Measurements from ENCODE around the gene FERMT3.

FERMT3 gene

GRCh38 chr11:64186492-64187165 lies 19.9 kb upstream of the FERMT3 start:
- DNase-seq (ENCODE audit: low read depth in 2 of 2): peak in 1 of 2 donors; percentile 36

GRCh38 chr11:64192434-64192833 lies 14.1 kb upstream of the FERMT3 start:
- no peak for DNase-seq (ENCODE audit: low read depth in 2 of 2)

GRCh38 chr11:64196626-64197025 lies 9.9 kb upstream of the FERMT3 start:
- no peak for DNase-seq (ENCODE audit: low read depth in 2 of 2)

- DNase-seq (ENCODE audit: low read depth in 2 of 2): no peak
Measured at GRCh38 chr11:64198511-64198910, 8.0 kb upstream of the FERMT3 start.

GRCh38 chr11:64201543-64201942 lies 5.0 kb upstream of the FERMT3 start:
- DNase-seq (ENCODE audit: low read depth in 2 of 2): no peak

- DNase-seq (ENCODE audit: low read depth in 2 of 2): no peak
Measured at GRCh38 chr11:64202992-64203391, 3.5 kb upstream of the FERMT3 start.

GRCh38 chr11:64203421-64204079 lies 3.0 kb upstream of the FERMT3 start:
- no peak for DNase-seq (ENCODE audit: low read depth in 2 of 2)

- DNase-seq (ENCODE audit: low read depth in 2 of 2): no peak
Measured at GRCh38 chr11:64204080-64204440, 2.5 kb upstream of the FERMT3 start.

- DNase-seq (ENCODE audit: low read depth in 2 of 2): peak; percentile 59 to 63
Measured at GRCh38 chr11:64204464-64204989, 2.0 kb upstream of the FERMT3 start.

GRCh38 chr11:64207256-64208085 lies 950 bp downstream of the FERMT3 start:
- peak; percentile 83 to 86 for DNase-seq (ENCODE audit: low read depth in 2 of 2)

GRCh38 chr11:64208086-64208795 lies 1.7 kb downstream of the FERMT3 start:
- no peak for DNase-seq (ENCODE audit: low read depth in 2 of 2)

- DNase-seq (ENCODE audit: low read depth in 2 of 2): no peak
Measured at GRCh38 chr11:64208796-64209562, 2.5 kb downstream of the FERMT3 start.

- no peak for DNase-seq (ENCODE audit: low read depth in 2 of 2)
Measured at GRCh38 chr11:64209563-64209843, 3.0 kb downstream of the FERMT3 start.

GRCh38 chr11:64210301-64211020 lies 3.9 kb downstream of the FERMT3 start:
- no peak for DNase-seq (ENCODE audit: low read depth in 2 of 2)

- DNase-seq (ENCODE audit: low read depth in 2 of 2): no peak
Measured at GRCh38 chr11:64211181-64211872, 4.8 kb downstream of the FERMT3 start.

- no peak for DNase-seq (ENCODE audit: low read depth in 2 of 2)
Measured at GRCh38 chr11:64216879-64217278, 10.4 kb downstream of the FERMT3 start.

- DNase-seq (ENCODE audit: low read depth in 2 of 2): no peak
Measured at GRCh38 chr11:64218628-64219353, 12.3 kb downstream of the FERMT3 start.

- DNase-seq (ENCODE audit: low read depth in 2 of 2): no peak
Measured at GRCh38 chr11:64219354-64219684, 12.8 kb downstream of the FERMT3 start.

GRCh38 chr11:64219755-64220154 lies 13.2 kb downstream of the FERMT3 start:
- DNase-seq (ENCODE audit: low read depth in 2 of 2): no peak

- DNase-seq (ENCODE audit: low read depth in 2 of 2): no peak
Measured at GRCh38 chr11:64220271-64220670, 13.8 kb downstream of the FERMT3 start.

All from stimulated activated CD8-positive, alpha-beta memory T cell treated with anti-CD3 and anti-CD28 coated beads, Interleukin-15, amount 100 ng/mL, for 48 hours (primary cell).